H9 (cell line): Measurements from ENCODE around the gene MMAA. TPM values are rescaled to one million over a fixed set of nuclear protein-coding genes. Genes with fewer than 3 reads are reported as not detected.
A peak's percentile ranks its signal among the peaks of the same experiment; 100 is the strongest.
"Not testable (repeated sequence)": the region's sequence is repeated elsewhere in the genome, so short reads cannot be mapped to it uniquely, and the experiment has no call there.

Experiments
- DNase-seq: peaks from one replicate; pipeline ENCODE4 v3.0.0-alpha.2; 2017
- H2AFZ ChIP-seq: one replicate; pipeline ENCODE4 v1.6.1; 2013; ENCODE audit warnings: mild to moderate bottlenecking, low read length, control low read depth, moderate library complexity
- H2AK5ac ChIP-seq: 2 replicates; pipeline ENCODE4 v1.6.1; 2013; ENCODE audit warnings: low read length, control low read depth, mixed read lengths; ENCODE audit not compliant: insufficient read length
- H2BK120ac ChIP-seq: one replicate; pipeline ENCODE4 v1.6.1; 2013; ENCODE audit warnings: low read depth, mild to moderate bottlenecking, low read length, control low read depth, inconsistent platforms; ENCODE audit not compliant: poor library complexity, severe bottlenecking
- H2BK12ac ChIP-seq: 2 replicates; pipeline ENCODE4 v1.6.1; 2013; ENCODE audit warnings: low read length, control low read depth, mixed read lengths, low read depth; ENCODE audit not compliant: insufficient read length
- H2BK15ac ChIP-seq: 2 replicates; pipeline ENCODE4 v1.6.1; 2013; ENCODE audit warnings: low read depth, low read length, control low read depth
- H2BK20ac ChIP-seq: one replicate; pipeline ENCODE4 v1.6.1; 2013; ENCODE audit warnings: low read depth, mild to moderate bottlenecking, low read length, control low read depth, inconsistent platforms; ENCODE audit not compliant: poor library complexity, severe bottlenecking
- H2BK5ac ChIP-seq: 2 replicates; pipeline ENCODE4 v1.6.1; 2013; ENCODE audit warnings: low read length, control low read depth, mixed read lengths; ENCODE audit not compliant: insufficient read length
- H3K14ac ChIP-seq: 2 replicates; pipeline ENCODE4 v1.6.1; 2013; ENCODE audit warnings: low read length, control low read depth; ENCODE audit not compliant: insufficient read depth
- H3K18ac ChIP-seq: 2 replicates; pipeline ENCODE4 v1.6.1; 2013; ENCODE audit warnings: low read depth, mild to moderate bottlenecking, mixed read lengths, low read length, control low read depth; ENCODE audit not compliant: insufficient read length
- H3K23ac ChIP-seq: 2 replicates; pipeline ENCODE4 v1.6.1; 2013; ENCODE audit warnings: low read length, control low read depth, mixed read lengths, low read depth; ENCODE audit not compliant: insufficient read length
- H3K23me2 ChIP-seq: 2 replicates; pipeline ENCODE4 v1.6.1; 2013; ENCODE audit warnings: low read depth, mild to moderate bottlenecking, mixed read lengths, low read length, control low read depth; ENCODE audit not compliant: insufficient read length, poor library complexity, severe bottlenecking
- H3K27ac ChIP-seq: 2 replicates; pipeline ENCODE4 v1.5.1; 2013; ENCODE audit warnings: low read length, control low read depth, mixed read lengths, low read depth; ENCODE audit not compliant: insufficient read length
- H3K27me3 ChIP-seq: 2 replicates; pipeline ENCODE4 v1.6.1; 2013; ENCODE audit warnings: low read length, control low read depth, inconsistent platforms; ENCODE audit not compliant: insufficient read depth
- H3K4ac ChIP-seq: 2 replicates; pipeline ENCODE4 v1.6.1; 2013; ENCODE audit warnings: low read depth, mild to moderate bottlenecking, control low read depth, inconsistent platforms, low read length, moderate library complexity
- H3K4me1 ChIP-seq: 2 replicates; pipeline ENCODE4 v1.6.1; 2013; ENCODE audit warnings: low read length, control low read depth, inconsistent platforms; ENCODE audit not compliant: insufficient read depth
- H3K4me2 ChIP-seq: 2 replicates; pipeline ENCODE4 v1.6.1; 2013; ENCODE audit warnings: low read length, control low read depth, mixed read lengths; ENCODE audit not compliant: insufficient read length, insufficient read depth
- H3K56ac ChIP-seq: 2 replicates; pipeline ENCODE4 v1.6.1; 2013; ENCODE audit warnings: low read depth, mild to moderate bottlenecking, mixed read lengths, low read length, control low read depth; ENCODE audit not compliant: insufficient read length
- H3K79me1 ChIP-seq: 2 replicates; pipeline ENCODE4 v1.6.1; 2013; ENCODE audit warnings: low read depth, mild to moderate bottlenecking, moderate library complexity, low read length, control low read depth, inconsistent platforms; ENCODE audit not compliant: insufficient read depth, poor library complexity, severe bottlenecking
- H3K79me2 ChIP-seq: 2 replicates; pipeline ENCODE4 v1.6.1; 2013; ENCODE audit warnings: low read length, control low read depth, inconsistent platforms; ENCODE audit not compliant: insufficient read depth
- H3K9ac ChIP-seq: 2 replicates; pipeline ENCODE4 v1.6.1; 2013; ENCODE audit warnings: low read length, control low read depth, mixed read lengths; ENCODE audit not compliant: insufficient read length; ENCODE audit errors: extremely low read depth
- H3K9me3 ChIP-seq: one replicate; pipeline ENCODE4 v1.6.1; 2013; ENCODE audit warnings: low read depth, low read length, inconsistent platforms; ENCODE audit not compliant: control insufficient read depth
- H3T11ph ChIP-seq: one replicate; pipeline ENCODE4 v1.6.1; 2013; ENCODE audit warnings: mild to moderate bottlenecking, low read length, control low read depth, inconsistent platforms
- H4K20me1 ChIP-seq: one replicate; pipeline ENCODE4 v1.6.1; 2013; ENCODE audit not compliant: control insufficient read depth, insufficient read length, insufficient read depth
- H4K5ac ChIP-seq: 2 replicates; pipeline ENCODE4 v1.6.1; 2013; ENCODE audit warnings: low read depth, mild to moderate bottlenecking, mixed read lengths, low read length, control low read depth; ENCODE audit not compliant: insufficient read length
- H4K8ac ChIP-seq: replicated peaks from 2 replicates; pipeline ENCODE4 v1.6.1; 2013; ENCODE audit warnings: low read length, control low read depth, mixed read lengths, low read depth; ENCODE audit not compliant: insufficient read length
- H4K91ac ChIP-seq: 2 replicates; pipeline ENCODE4 v1.6.1; 2013; ENCODE audit warnings: low read depth, mild to moderate bottlenecking, moderate library complexity, mixed read lengths, low read length, control low read depth; ENCODE audit not compliant: insufficient read length
- H3K27ac Mint-ChIP-seq, 3 experiments: 2 replicates in 2 of 3; 3 replicates in 1 of 3; pipeline ENCODE4 v1.8.0; 2020 to 2021; ENCODE audit warnings: mixed read lengths in 3 of 3, mild to moderate bottlenecking in 1 of 3, moderate library complexity in 1 of 3
- H3K27me3 Mint-ChIP-seq: 2 replicates; pipeline ENCODE4 v1.8.0; 2021; ENCODE audit warnings: low read depth, mild to moderate bottlenecking, moderate library complexity, mixed read lengths
- H3K36me3 Mint-ChIP-seq, 3 experiments: 2 replicates in 2 of 3; 3 replicates in 1 of 3; pipeline ENCODE4 v1.8.0; 2020 to 2021; ENCODE audit warnings: low read depth in 3 of 3, mixed read lengths in 3 of 3; ENCODE audit not compliant: insufficient read depth in 1 of 3
- H3K4me1 Mint-ChIP-seq, 2 experiments: 2 replicates each; pipeline ENCODE4 v1.8.0; 2020; ENCODE audit warnings: mixed read lengths in 2 of 2
- H3K4me3 Mint-ChIP-seq, 2 experiments: 2 replicates in 1 of 2; 3 replicates in 1 of 2; pipeline ENCODE4 v1.8.0; 2020 to 2021; ENCODE audit warnings: mild to moderate bottlenecking in 2 of 2, mixed read lengths in 2 of 2, moderate library complexity in 1 of 2
- H3K9me3 Mint-ChIP-seq, 2 experiments: 2 replicates in 1 of 2; 3 replicates in 1 of 2; pipeline ENCODE4 v1.8.0; 2020; ENCODE audit warnings: mild to moderate bottlenecking in 2 of 2, mixed read lengths in 2 of 2, moderate library complexity in 1 of 2
- CTCF ChIP-seq: fragments of 200-600 bp; sonication (generic); conservative IDR thresholded peaks from 3 replicates; pipeline ENCODE4 v1.8.0; 2021; ENCODE audit warnings: antibody characterized with exemption, mild to moderate bottlenecking
- WGBS: extraction: QIAGEN DNeasy Blood & Tissue Kit; methylation state at CpG from one replicate; pipeline ENCODE4 v1.1.7; 2013; ENCODE audit warnings: missing lambda C conversion rate, low lambda C conversion rate, mixed read lengths; ENCODE audit not compliant: insufficient read length; ENCODE audit errors: extremely low coverage; 5-methylcytosine and 5-hydroxymethylcytosine counted together
- total RNA-seq: library from RNA; stranded (reverse); gene quantifications from 2 replicates; pipeline ENCODE4 v1.2.1, GENCODE V29; 2021

MMAA gene
- total RNA-seq, 1 experiment from 2014 or later = 3.0 TPM

GRCh38 chr4:145619639-145619996 is 433 bp downstream of the MMAA start:
- Mint-ChIP-seq H3K36me3 (peaks cover 9 to 18% (median 16%) of the 10 kb centered on the region in 3 experiments), H3K4me1 (peaks cover 33 to 39% of the 10 kb centered on the region in 2 experiments)
- WGBS = no CpG with 5 or more reads among the region's 9 CpGs

GRCh38 chr4:145622067-145622466 is 2.9 kb downstream of the MMAA start:
- H3K23ac ChIP-seq, H3K27me3 ChIP-seq, H2AFZ ChIP-seq, H3K56ac ChIP-seq, H3K27ac Mint-ChIP-seq, H2AK5ac ChIP-seq, H3K18ac ChIP-seq, H3K4ac ChIP-seq, H3K14ac ChIP-seq, H2BK15ac ChIP-seq, H2BK12ac ChIP-seq, H3K27ac ChIP-seq, H2BK20ac ChIP-seq, DNase-seq, H4K8ac ChIP-seq, H3T11ph ChIP-seq, H3K79me1 ChIP-seq, H2BK5ac ChIP-seq, H3K9ac ChIP-seq, H3K27me3 Mint-ChIP-seq, H3K9me3 ChIP-seq, H3K4me1 ChIP-seq, H3K23me2 ChIP-seq, H4K91ac ChIP-seq, H3K4me2 ChIP-seq, H3K79me2 ChIP-seq, H4K5ac ChIP-seq, H2BK120ac ChIP-seq, H3K4me3 Mint-ChIP-seq, H4K20me1 ChIP-seq: not testable (repeated sequence)
- peaks cover 10 to 14% of the 10 kb centered on the region in 2 experiments for H3K9me3 Mint-ChIP-seq
- peaks cover 38 to 44% of the 10 kb centered on the region in 2 experiments for H3K4me1 Mint-ChIP-seq
- peaks cover 11 to 20% (median 16%) of the 10 kb centered on the region in 3 experiments for H3K36me3 Mint-ChIP-seq
- WGBS = no CpG with 5 or more reads among the region's 1 CpG

More at GRCh38 chr4:145619639-145619996, 433 bp downstream of the MMAA start:
- no peaks in the 10 kb centered on the region for H3K79me1 ChIP-seq
- no peak overlapping the region for H2BK20ac ChIP-seq
- no peak overlapping the region for H4K91ac ChIP-seq
- no peak overlapping the region for H3K56ac ChIP-seq
- H3K4me1 ChIP-seq = no peaks in the 10 kb centered on the region
- H2BK120ac ChIP-seq = no peak overlapping the region
- H3K27ac Mint-ChIP-seq = peak overlapping the region; percentile 89 to 95 (median 89)
- peak overlapping the region; percentile 91 for H3K4me3 Mint-ChIP-seq
- H2BK12ac ChIP-seq = no peak overlapping the region
- peak overlapping the region; percentile 14 for H2AFZ ChIP-seq
- H3K79me2 ChIP-seq = no peaks in the 10 kb centered on the region
- peaks cover 10% of the 10 kb centered on the region for H3K23me2 ChIP-seq
- H3K27ac ChIP-seq = no peak overlapping the region
- H3K14ac ChIP-seq = no peak overlapping the region; the same call in 1 of the 2 replicates
- no peak overlapping the region for H2BK15ac ChIP-seq
- H4K5ac ChIP-seq = no peak overlapping the region
- no peak for DNase-seq
- no peaks in the 10 kb centered on the region for H3K27me3 ChIP-seq
- no peak overlapping the region for H3K4ac ChIP-seq
- H3K27me3 Mint-ChIP-seq = no peaks in the 10 kb centered on the region; the same call in 1 of the 2 replicates
- peaks cover 10 to 14% of the 10 kb centered on the region in 2 experiments for H3K9me3 Mint-ChIP-seq
- TF ChIP-seq CTCF = no peak
- peak overlapping the region; percentile 65 for H3K18ac ChIP-seq
- no peak overlapping the region for H4K8ac ChIP-seq
- H2AK5ac ChIP-seq = no peak overlapping the region
- H2BK5ac ChIP-seq = no peak overlapping the region
- H3K9me3 ChIP-seq = no peaks in the 10 kb centered on the region
- H4K20me1 ChIP-seq = no peaks in the 10 kb centered on the region
- no peak overlapping the region for H3T11ph ChIP-seq
- H3K9ac ChIP-seq = peak overlapping the region; percentile 36
- peak overlapping the region; percentile 67 for H3K4me2 ChIP-seq
- no peak overlapping the region for H3K23ac ChIP-seq
